Choroid plexus epithelial cell (primary cell): ENCODE data around the gene ARL13B.
A peak's percentile ranks its signal among the peaks of the same experiment; 100 is the strongest.
"Not testable (repeated sequence)": the region's sequence is repeated elsewhere in the genome, so short reads cannot be mapped to it uniquely, and the experiment has no call there.

ENCODE experiments used
- DNase-seq: peaks from one replicate; pipeline ENCODE4 v3.0.0-alpha.2; 2010; ENCODE audit warnings: low read depth
- H3K4me3 ChIP-seq: 2 replicates; pipeline ENCODE4 v1.5.1; 2011; ENCODE audit warnings: low read depth, mild to moderate bottlenecking, control low read depth, low read length, moderate library complexity
- CTCF ChIP-seq: conservative IDR thresholded peaks from 2 replicates; pipeline ENCODE4 v1.5.1; 2011; ENCODE audit warnings: low read depth, mild to moderate bottlenecking, control low read depth, inconsistent platforms, low read length, moderate library complexity

The ARL13B gene

GRCh38 chr3:94036909-94037507 lies 57.1 kb downstream of the ARL13B start:
- DNase-seq, result peak; percentile 70
- peak; percentile 64 for TF ChIP-seq CTCF
- H3K4me3 ChIP-seq, result no peak overlapping the region

- DNase-seq, result no peak
- no peak for TF ChIP-seq CTCF
- no peak overlapping the region for H3K4me3 ChIP-seq
Measured at GRCh38 chr3:94043285-94043684, 63.3 kb downstream of the ARL13B start.

- H3K4me3 ChIP-seq, DNase-seq: not testable (repeated sequence)
Measured at GRCh38 chr3:94044100-94044936, 64.4 kb downstream of the ARL13B start.

- H3K4me3 ChIP-seq, result no peak overlapping the region
- no peak for DNase-seq
- no peak for TF ChIP-seq CTCF
Measured at GRCh38 chr3:94046533-94046932, 66.6 kb downstream of the ARL13B start.

GRCh38 chr3:94049267-94049666 lies 69.3 kb downstream of the ARL13B start:
- H3K4me3 ChIP-seq, result no peak overlapping the region
- DNase-seq, result no peak
- no peak for TF ChIP-seq CTCF

GRCh38 chr3:94050546-94050945 lies 70.6 kb downstream of the ARL13B start:
- no peak overlapping the region for H3K4me3 ChIP-seq
- no peak for TF ChIP-seq CTCF
- DNase-seq, result no peak

GRCh38 chr3:94061297-94061696 lies 81.3 kb downstream of the ARL13B start:
- DNase-seq, result no peak
- no peak overlapping the region for H3K4me3 ChIP-seq
- TF ChIP-seq CTCF, result no peak
